Panc1 (cell line): ENCODE results near the gene TSPAN4. TPM values are rescaled to one million over a fixed set of nuclear protein-coding genes. Genes with fewer than 3 reads are reported as not detected.
A peak's percentile ranks its signal among the peaks of the same experiment; 100 is the strongest.

Experiments
- ATAC-seq: fragments of 200-7000 bp; cut with Tn5 transposase; 2 replicates; pipeline ENCODE4 v1.9.1; 2020; ENCODE audit warnings: mild to moderate bottlenecking, moderate library complexity
- BruUV-seq: library from RNA; stranded (reverse); fragments of 400-500 nt; replicated peaks from 2 replicates; lab custom pipeline; 2021; lab: Mats Ljungman, UMichigan
- CTCF ChIA-PET: fragments of 300-600 bp; sonication (Branson Sonifier 250); formaldehyde crosslinking; loops from one replicate; lab custom pipeline; 2022; ENCODE audit warnings: antibody characterized with exemption; lab: Charles Lee
- POLR2A ChIA-PET: fragments of 300-600 bp; sonication (Branson Sonifier 250); formaldehyde crosslinking; loops from one replicate; lab custom pipeline; 2022; ENCODE audit warnings: antibody characterized with exemption; lab: Charles Lee
- DNase-seq: peaks from one replicate; pipeline ENCODE4 v3.0.0-alpha.2; 2010; ENCODE audit warnings: low read depth, low spot score
- H3K27ac ChIP-seq: 2 replicates; pipeline ENCODE4 v1.5.1; 2011; ENCODE audit warnings: mild to moderate bottlenecking, low read length, inconsistent platforms
- H3K27me3 ChIP-seq: fragments of 200-500 bp; sonication (Bioruptor generic); 2 replicates; pipeline ENCODE4 v1.6.0; 2014; ENCODE audit warnings: low read length, inconsistent platforms; ENCODE audit not compliant: control insufficient read depth, insufficient read depth
- H3K36me3 ChIP-seq: fragments of 200-500 bp; sonication (Bioruptor generic); 2 replicates; pipeline ENCODE4 v1.5.1; 2014; ENCODE audit warnings: inconsistent platforms, mild to moderate bottlenecking, low read length, moderate library complexity; ENCODE audit not compliant: control insufficient read depth, insufficient read depth
- H3K4me1 ChIP-seq: 2 replicates; pipeline ENCODE4 v1.5.1; 2011; ENCODE audit warnings: inconsistent platforms, mild to moderate bottlenecking, low read length, moderate library complexity; ENCODE audit not compliant: control insufficient read depth, insufficient read depth
- H3K4me3 ChIP-seq, 2 experiments: 2 replicates each; pipeline ENCODE4 v1.5.1; 2011 to 2012; ENCODE audit warnings: low read depth in 2 of 2, low read length in 2 of 2, mild to moderate bottlenecking in 2 of 2, inconsistent platforms in 1 of 2, moderate library complexity in 1 of 2
- H3K9me3 ChIP-seq: fragments of 200-500 bp; sonication (Bioruptor generic); 2 replicates; pipeline ENCODE4 v1.5.1; 2014; ENCODE audit warnings: low read depth, mild to moderate bottlenecking, inconsistent platforms, low read length, moderate library complexity; ENCODE audit not compliant: control insufficient read depth, insufficient read depth
- POLR2AphosphoS5 ChIP-seq: IDR thresholded peaks from 2 replicates; pipeline ENCODE4 v1.6.1; 2012; ENCODE audit warnings: mild to moderate bottlenecking, low read depth, low read length, moderate library complexity
- SIN3A ChIP-seq: IDR thresholded peaks from 2 replicates; pipeline ENCODE4 v1.6.1; 2012; ENCODE audit warnings: low read depth, mild to moderate bottlenecking, low read length, moderate library complexity, borderline replicate concordance; ENCODE audit not compliant: insufficient read depth
- TCF7L2 ChIP-seq: IDR thresholded peaks from 2 replicates; pipeline ENCODE4 v1.6.1; 2011; ENCODE audit warnings: mild to moderate bottlenecking, low read depth, low read length, inconsistent platforms
- in situ Hi-C: cut with HindIII; loops from 2 replicates; pipeline ENCODE4 v1.10.0; 2016; ENCODE audit warnings: low sequenced_read_pairs, low pct_unique_long_range_greater_than_20kb
- intact Hi-C: fragments of 100-400 bp; cut with micrococcal nuclease; formaldehyde crosslinking; loops from one replicate; pipeline ENCODE4 v1.10.0; 2022; ENCODE audit not compliant: unreplicated experiment
- total RNA-seq: library from RNA; stranded (reverse); gene quantifications from one replicate; pipeline ENCODE4 v1.2.1, GENCODE V29; 2021; ENCODE audit not compliant: unreplicated experiment
- TF ChIP-seq, protein P1 (sequence below), 2 experiments: IDR thresholded peaks; 2 replicates each; pipeline ENCODE4 v1.6.1; 2011 to 2012; ENCODE audit warnings: low read depth in 2 of 2, control low read depth in 1 of 2, low read length in 1 of 2, mild to moderate bottlenecking in 1 of 2, moderate library complexity in 1 of 2; ENCODE audit not compliant: insufficient read depth in 1 of 2
- TF ChIP-seq, protein P2 (sequence below): fragments of 450-650 bp; IDR thresholded peaks from 2 replicates; pipeline ENCODE4 v1.5.1; 2017; ENCODE audit warnings: mild to moderate bottlenecking

TSPAN4 gene
- total RNA-seq, 1 experiment from 2014 or later = 187 TPM

DNA sequence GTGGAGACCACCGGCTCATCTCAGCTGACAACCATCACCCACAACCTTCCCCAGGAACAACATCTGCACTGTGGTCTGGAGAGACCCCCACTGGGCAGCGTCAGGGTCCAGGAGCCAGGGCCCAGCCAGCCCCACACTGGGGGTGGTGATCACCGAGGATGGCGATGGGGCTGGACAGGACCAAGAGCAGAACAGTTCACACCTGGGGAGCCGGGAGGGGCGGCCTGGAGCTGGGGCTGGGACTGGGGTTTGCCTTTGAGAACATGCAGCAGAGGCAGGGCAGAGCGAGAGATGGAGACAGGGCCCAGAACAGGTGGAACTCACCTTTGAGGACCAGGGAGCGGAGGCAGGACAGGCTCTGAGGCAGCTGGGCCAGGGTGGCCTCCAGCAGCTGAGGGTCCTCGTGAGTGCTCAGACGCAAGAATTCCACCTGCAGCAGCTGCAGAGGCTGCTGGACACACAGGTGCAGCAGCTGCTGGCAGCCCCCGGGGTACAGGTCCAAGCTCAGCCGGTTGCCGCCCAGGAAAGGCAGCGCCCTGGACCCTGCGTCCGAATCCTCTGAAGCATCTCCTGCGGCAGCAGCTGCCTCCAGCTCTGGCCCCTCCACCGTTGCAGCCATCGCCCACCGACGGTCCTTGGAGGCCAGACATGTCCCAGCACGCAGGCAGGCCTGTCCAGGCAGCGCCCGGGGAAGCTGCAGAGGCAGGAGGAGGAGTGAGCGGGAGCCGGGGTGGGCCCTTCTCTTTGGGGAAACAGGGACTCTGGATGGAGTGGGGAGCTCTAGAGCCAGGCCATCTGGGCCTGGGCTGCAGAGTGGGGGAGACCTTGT, 38.7 kb upstream of the TSPAN4 start:
- Histone ChIP-seq H3K4me3 (peak overlapping the region; percentile 58 to 67), H3K27ac (peak overlapping the region; percentile 92), H3K9me3 (no peaks in the 10 kb centered on the region), H3K36me3 (no peaks in the 10 kb centered on the region), H3K27me3 (no peaks in the 10 kb centered on the region), H3K4me1 (peaks cover 43% of the 10 kb centered on the region)
- CTCF ChIA-PET = interaction anchor here (1.5 kb wide), 1 partner anchor 43 kb away, joined by 3 read pairs; no protein-coding TSS in a partner anchor
- no TSS peak for BruUV-seq
- ATAC-seq (no peak), DNase-seq (no peak)
- in situ Hi-C loops = no loop called here
- POLR2A ChIA-PET = interaction anchor here (1.0 kb wide), 1 partner anchor 56 kb away, joined by 3 read pairs; no protein-coding TSS in a partner anchor
- TF ChIP-seq TCF7L2 (no peak), SIN3A (no peak), POLR2AphosphoS5 (no peak)
- TF ChIP-seq, protein P1, sequence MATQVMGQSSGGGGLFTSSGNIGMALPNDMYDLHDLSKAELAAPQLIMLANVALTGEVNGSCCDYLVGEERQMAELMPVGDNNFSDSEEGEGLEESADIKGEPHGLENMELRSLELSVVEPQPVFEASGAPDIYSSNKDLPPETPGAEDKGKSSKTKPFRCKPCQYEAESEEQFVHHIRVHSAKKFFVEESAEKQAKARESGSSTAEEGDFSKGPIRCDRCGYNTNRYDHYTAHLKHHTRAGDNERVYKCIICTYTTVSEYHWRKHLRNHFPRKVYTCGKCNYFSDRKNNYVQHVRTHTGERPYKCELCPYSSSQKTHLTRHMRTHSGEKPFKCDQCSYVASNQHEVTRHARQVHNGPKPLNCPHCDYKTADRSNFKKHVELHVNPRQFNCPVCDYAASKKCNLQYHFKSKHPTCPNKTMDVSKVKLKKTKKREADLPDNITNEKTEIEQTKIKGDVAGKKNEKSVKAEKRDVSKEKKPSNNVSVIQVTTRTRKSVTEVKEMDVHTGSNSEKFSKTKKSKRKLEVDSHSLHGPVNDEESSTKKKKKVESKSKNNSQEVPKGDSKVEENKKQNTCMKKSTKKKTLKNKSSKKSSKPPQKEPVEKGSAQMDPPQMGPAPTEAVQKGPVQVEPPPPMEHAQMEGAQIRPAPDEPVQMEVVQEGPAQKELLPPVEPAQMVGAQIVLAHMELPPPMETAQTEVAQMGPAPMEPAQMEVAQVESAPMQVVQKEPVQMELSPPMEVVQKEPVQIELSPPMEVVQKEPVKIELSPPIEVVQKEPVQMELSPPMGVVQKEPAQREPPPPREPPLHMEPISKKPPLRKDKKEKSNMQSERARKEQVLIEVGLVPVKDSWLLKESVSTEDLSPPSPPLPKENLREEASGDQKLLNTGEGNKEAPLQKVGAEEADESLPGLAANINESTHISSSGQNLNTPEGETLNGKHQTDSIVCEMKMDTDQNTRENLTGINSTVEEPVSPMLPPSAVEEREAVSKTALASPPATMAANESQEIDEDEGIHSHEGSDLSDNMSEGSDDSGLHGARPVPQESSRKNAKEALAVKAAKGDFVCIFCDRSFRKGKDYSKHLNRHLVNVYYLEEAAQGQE (IDR thresholded peaks at IDR 0.05; ENCODE audit: insufficient read depth in 1 of 2, low read depth in 2 of 2, low read length in 1 of 2) = no peak
- TF ChIP-seq, protein P2, sequence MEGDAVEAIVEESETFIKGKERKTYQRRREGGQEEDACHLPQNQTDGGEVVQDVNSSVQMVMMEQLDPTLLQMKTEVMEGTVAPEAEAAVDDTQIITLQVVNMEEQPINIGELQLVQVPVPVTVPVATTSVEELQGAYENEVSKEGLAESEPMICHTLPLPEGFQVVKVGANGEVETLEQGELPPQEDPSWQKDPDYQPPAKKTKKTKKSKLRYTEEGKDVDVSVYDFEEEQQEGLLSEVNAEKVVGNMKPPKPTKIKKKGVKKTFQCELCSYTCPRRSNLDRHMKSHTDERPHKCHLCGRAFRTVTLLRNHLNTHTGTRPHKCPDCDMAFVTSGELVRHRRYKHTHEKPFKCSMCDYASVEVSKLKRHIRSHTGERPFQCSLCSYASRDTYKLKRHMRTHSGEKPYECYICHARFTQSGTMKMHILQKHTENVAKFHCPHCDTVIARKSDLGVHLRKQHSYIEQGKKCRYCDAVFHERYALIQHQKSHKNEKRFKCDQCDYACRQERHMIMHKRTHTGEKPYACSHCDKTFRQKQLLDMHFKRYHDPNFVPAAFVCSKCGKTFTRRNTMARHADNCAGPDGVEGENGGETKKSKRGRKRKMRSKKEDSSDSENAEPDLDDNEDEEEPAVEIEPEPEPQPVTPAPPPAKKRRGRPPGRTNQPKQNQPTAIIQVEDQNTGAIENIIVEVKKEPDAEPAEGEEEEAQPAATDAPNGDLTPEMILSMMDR = no peak
- intact Hi-C loops = no loop called here

DNA sequence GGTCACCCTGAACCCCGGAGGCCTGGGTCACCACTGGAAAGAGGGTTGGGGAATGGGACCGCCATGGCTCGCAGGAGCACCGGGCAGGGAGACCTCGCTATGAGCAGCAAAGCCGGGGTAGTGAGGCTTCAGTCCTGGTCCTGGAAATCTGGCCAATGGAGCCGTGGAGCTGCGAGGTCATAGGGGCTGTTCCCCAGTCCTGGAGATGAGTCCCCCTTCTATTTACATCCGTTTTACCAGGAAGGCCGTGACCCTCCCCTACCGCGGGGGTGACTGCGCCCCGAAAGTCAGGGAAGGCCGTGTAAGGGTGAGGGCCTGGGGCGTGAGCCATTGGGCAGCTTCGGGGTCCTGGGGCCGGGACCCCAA, 38.1 kb upstream of the TSPAN4 start:
- Histone ChIP-seq H3K9me3 (no peaks in the 10 kb centered on the region), H3K27me3 (no peaks in the 10 kb centered on the region), H3K4me3 (peak overlapping the region; percentile 58 to 67), H3K4me1 (peaks cover 37% of the 10 kb centered on the region), H3K27ac (peak overlapping the region; percentile 92), H3K36me3 (no peaks in the 10 kb centered on the region)
- BruUV-seq = no TSS peak
- in situ Hi-C loops = no loop called here
- CTCF ChIA-PET = interaction anchor here (1.5 kb wide), 1 partner anchor 43 kb away, joined by 3 read pairs; no protein-coding TSS in a partner anchor
- TF ChIP-seq, protein P2 = no peak
- TF ChIP-seq TCF7L2 (no peak), POLR2AphosphoS5 (no peak; the same call in 1 of the 2 replicates), SIN3A (no peak; the same call in 1 of the 2 replicates)
- TF ChIP-seq, protein P1 (IDR thresholded peaks at IDR 0.05; ENCODE audit: insufficient read depth in 1 of 2, low read depth in 2 of 2, low read length in 1 of 2) = no peak
- ATAC-seq (no peak), DNase-seq (no peak)
- intact Hi-C loops = no loop called here
- POLR2A ChIA-PET = interaction anchor here (1.0 kb wide), 1 partner anchor 55 kb away, joined by 3 read pairs; no protein-coding TSS in a partner anchor
